H9 (cell line): ENCODE data around the gene TMEM219. TPM values are rescaled to one million over a fixed set of nuclear protein-coding genes. Genes with fewer than 3 reads are reported as not detected.

Experiments used
- DNase-seq: peaks from one replicate; pipeline ENCODE4 v3.0.0-alpha.2; 2017
- H2AFZ ChIP-seq: one replicate; pipeline ENCODE4 v1.6.1; 2013; ENCODE audit warnings: mild to moderate bottlenecking, low read length, control low read depth, moderate library complexity
- H2AK5ac ChIP-seq: 2 replicates; pipeline ENCODE4 v1.6.1; 2013; ENCODE audit warnings: low read length, control low read depth, mixed read lengths; ENCODE audit not compliant: insufficient read length
- H2BK120ac ChIP-seq: one replicate; pipeline ENCODE4 v1.6.1; 2013; ENCODE audit warnings: low read depth, mild to moderate bottlenecking, low read length, control low read depth, inconsistent platforms; ENCODE audit not compliant: poor library complexity, severe bottlenecking
- H2BK12ac ChIP-seq: 2 replicates; pipeline ENCODE4 v1.6.1; 2013; ENCODE audit warnings: low read length, control low read depth, mixed read lengths, low read depth; ENCODE audit not compliant: insufficient read length
- H2BK15ac ChIP-seq: 2 replicates; pipeline ENCODE4 v1.6.1; 2013; ENCODE audit warnings: low read depth, low read length, control low read depth
- H2BK20ac ChIP-seq: one replicate; pipeline ENCODE4 v1.6.1; 2013; ENCODE audit warnings: low read depth, mild to moderate bottlenecking, low read length, control low read depth, inconsistent platforms; ENCODE audit not compliant: poor library complexity, severe bottlenecking
- H2BK5ac ChIP-seq: 2 replicates; pipeline ENCODE4 v1.6.1; 2013; ENCODE audit warnings: low read length, control low read depth, mixed read lengths; ENCODE audit not compliant: insufficient read length
- H3K14ac ChIP-seq: 2 replicates; pipeline ENCODE4 v1.6.1; 2013; ENCODE audit warnings: low read length, control low read depth; ENCODE audit not compliant: insufficient read depth
- H3K18ac ChIP-seq: 2 replicates; pipeline ENCODE4 v1.6.1; 2013; ENCODE audit warnings: low read depth, mild to moderate bottlenecking, mixed read lengths, low read length, control low read depth; ENCODE audit not compliant: insufficient read length
- H3K23ac ChIP-seq: 2 replicates; pipeline ENCODE4 v1.6.1; 2013; ENCODE audit warnings: low read length, control low read depth, mixed read lengths, low read depth; ENCODE audit not compliant: insufficient read length
- H3K23me2 ChIP-seq: 2 replicates; pipeline ENCODE4 v1.6.1; 2013; ENCODE audit warnings: low read depth, mild to moderate bottlenecking, mixed read lengths, low read length, control low read depth; ENCODE audit not compliant: insufficient read length, poor library complexity, severe bottlenecking
- H3K27ac ChIP-seq: 2 replicates; pipeline ENCODE4 v1.5.1; 2013; ENCODE audit warnings: low read length, control low read depth, mixed read lengths, low read depth; ENCODE audit not compliant: insufficient read length
- H3K27me3 ChIP-seq: 2 replicates; pipeline ENCODE4 v1.6.1; 2013; ENCODE audit warnings: low read length, control low read depth, inconsistent platforms; ENCODE audit not compliant: insufficient read depth
- H3K4ac ChIP-seq: 2 replicates; pipeline ENCODE4 v1.6.1; 2013; ENCODE audit warnings: low read depth, mild to moderate bottlenecking, control low read depth, inconsistent platforms, low read length, moderate library complexity
- H3K4me1 ChIP-seq: 2 replicates; pipeline ENCODE4 v1.6.1; 2013; ENCODE audit warnings: low read length, control low read depth, inconsistent platforms; ENCODE audit not compliant: insufficient read depth
- H3K4me2 ChIP-seq: 2 replicates; pipeline ENCODE4 v1.6.1; 2013; ENCODE audit warnings: low read length, control low read depth, mixed read lengths; ENCODE audit not compliant: insufficient read length, insufficient read depth
- H3K56ac ChIP-seq: 2 replicates; pipeline ENCODE4 v1.6.1; 2013; ENCODE audit warnings: low read depth, mild to moderate bottlenecking, mixed read lengths, low read length, control low read depth; ENCODE audit not compliant: insufficient read length
- H3K79me1 ChIP-seq: 2 replicates; pipeline ENCODE4 v1.6.1; 2013; ENCODE audit warnings: low read depth, mild to moderate bottlenecking, moderate library complexity, low read length, control low read depth, inconsistent platforms; ENCODE audit not compliant: insufficient read depth, poor library complexity, severe bottlenecking
- H3K79me2 ChIP-seq: 2 replicates; pipeline ENCODE4 v1.6.1; 2013; ENCODE audit warnings: low read length, control low read depth, inconsistent platforms; ENCODE audit not compliant: insufficient read depth
- H3K9ac ChIP-seq: 2 replicates; pipeline ENCODE4 v1.6.1; 2013; ENCODE audit warnings: low read length, control low read depth, mixed read lengths; ENCODE audit not compliant: insufficient read length; ENCODE audit errors: extremely low read depth
- H3K9me3 ChIP-seq: one replicate; pipeline ENCODE4 v1.6.1; 2013; ENCODE audit warnings: low read depth, low read length, inconsistent platforms; ENCODE audit not compliant: control insufficient read depth
- H3T11ph ChIP-seq: one replicate; pipeline ENCODE4 v1.6.1; 2013; ENCODE audit warnings: mild to moderate bottlenecking, low read length, control low read depth, inconsistent platforms
- H4K20me1 ChIP-seq: one replicate; pipeline ENCODE4 v1.6.1; 2013; ENCODE audit not compliant: control insufficient read depth, insufficient read length, insufficient read depth
- H4K5ac ChIP-seq: 2 replicates; pipeline ENCODE4 v1.6.1; 2013; ENCODE audit warnings: low read depth, mild to moderate bottlenecking, mixed read lengths, low read length, control low read depth; ENCODE audit not compliant: insufficient read length
- H4K8ac ChIP-seq: replicated peaks from 2 replicates; pipeline ENCODE4 v1.6.1; 2013; ENCODE audit warnings: low read length, control low read depth, mixed read lengths, low read depth; ENCODE audit not compliant: insufficient read length
- H4K91ac ChIP-seq: 2 replicates; pipeline ENCODE4 v1.6.1; 2013; ENCODE audit warnings: low read depth, mild to moderate bottlenecking, moderate library complexity, mixed read lengths, low read length, control low read depth; ENCODE audit not compliant: insufficient read length
- H3K27ac Mint-ChIP-seq, 3 experiments: 2 replicates in 2 of 3; 3 replicates in 1 of 3; pipeline ENCODE4 v1.8.0; 2020 to 2021; ENCODE audit warnings: mixed read lengths in 3 of 3, mild to moderate bottlenecking in 1 of 3, moderate library complexity in 1 of 3
- H3K27me3 Mint-ChIP-seq: 2 replicates; pipeline ENCODE4 v1.8.0; 2021; ENCODE audit warnings: low read depth, mild to moderate bottlenecking, moderate library complexity, mixed read lengths
- H3K36me3 Mint-ChIP-seq, 3 experiments: 2 replicates in 2 of 3; 3 replicates in 1 of 3; pipeline ENCODE4 v1.8.0; 2020 to 2021; ENCODE audit warnings: low read depth in 3 of 3, mixed read lengths in 3 of 3; ENCODE audit not compliant: insufficient read depth in 1 of 3
- H3K4me1 Mint-ChIP-seq, 2 experiments: 2 replicates each; pipeline ENCODE4 v1.8.0; 2020; ENCODE audit warnings: mixed read lengths in 2 of 2
- H3K4me3 Mint-ChIP-seq, 2 experiments: 2 replicates in 1 of 2; 3 replicates in 1 of 2; pipeline ENCODE4 v1.8.0; 2020 to 2021; ENCODE audit warnings: mild to moderate bottlenecking in 2 of 2, mixed read lengths in 2 of 2, moderate library complexity in 1 of 2
- H3K9me3 Mint-ChIP-seq, 2 experiments: 2 replicates in 1 of 2; 3 replicates in 1 of 2; pipeline ENCODE4 v1.8.0; 2020; ENCODE audit warnings: mild to moderate bottlenecking in 2 of 2, mixed read lengths in 2 of 2, moderate library complexity in 1 of 2
- WGBS: extraction: QIAGEN DNeasy Blood & Tissue Kit; methylation state at CpG from one replicate; pipeline ENCODE4 v1.1.7; 2013; ENCODE audit warnings: missing lambda C conversion rate, low lambda C conversion rate, mixed read lengths; ENCODE audit not compliant: insufficient read length; ENCODE audit errors: extremely low coverage; 5-methylcytosine and 5-hydroxymethylcytosine counted together
- total RNA-seq: library from RNA; stranded (reverse); gene quantifications from 2 replicates; pipeline ENCODE4 v1.2.1, GENCODE V29; 2021
- TF ChIP-seq, protein P1 (sequence below): fragments of 200-600 bp; sonication (generic); conservative IDR thresholded peaks from 3 replicates; pipeline ENCODE4 v1.8.0; 2021; ENCODE audit warnings: antibody characterized with exemption, mild to moderate bottlenecking

The TMEM219 gene
- total RNA-seq, 1 experiment from 2014 or later, result 89.1 TPM

DNA sequence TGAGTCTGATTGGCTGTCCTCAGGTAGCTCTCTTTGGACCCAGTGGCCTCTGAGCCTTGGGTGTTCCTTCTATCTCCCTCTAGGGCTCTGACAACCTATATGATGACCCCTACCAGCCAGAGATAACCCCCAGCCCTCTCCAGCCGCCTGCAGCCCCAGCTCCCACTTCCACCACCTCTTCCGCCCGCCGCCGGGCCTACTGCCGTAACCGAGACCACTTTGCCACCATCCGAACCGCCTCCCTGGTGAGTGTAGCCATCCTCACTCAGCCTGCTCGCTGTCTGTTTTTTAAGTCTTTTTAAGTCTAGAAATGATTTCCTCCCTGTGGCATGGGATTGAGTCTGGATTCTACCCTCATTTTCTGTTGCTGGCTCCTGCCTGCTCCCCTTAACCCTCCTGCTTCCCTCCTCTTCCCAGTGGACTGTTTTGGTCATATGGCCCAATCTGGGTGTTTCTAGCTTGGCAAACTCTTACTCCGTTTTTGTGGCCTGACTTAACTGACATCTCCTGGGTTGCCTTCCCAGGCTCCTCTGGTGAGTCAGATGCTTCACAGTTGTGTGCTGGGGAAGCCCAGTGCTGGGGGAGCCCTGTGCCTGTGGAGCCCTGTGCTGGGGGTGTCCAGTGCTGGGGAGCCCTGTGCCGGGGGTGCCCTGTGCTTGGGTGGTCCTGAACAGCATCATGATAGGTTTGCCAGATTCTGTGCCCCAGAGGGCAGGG, 21.7 kb downstream of the TMEM219 start:
- no peak for DNase-seq
- no peak overlapping the region for H4K5ac ChIP-seq
- H3T11ph ChIP-seq, result no peak overlapping the region
- H2BK5ac ChIP-seq, result no peak overlapping the region
- H3K79me1 ChIP-seq, result no peaks in the 10 kb centered on the region
- H3K27me3 Mint-ChIP-seq, result no peaks in the 10 kb centered on the region
- H3K56ac ChIP-seq, result no peak overlapping the region
- no peaks in the 10 kb centered on the region for H3K79me2 ChIP-seq
- H2AK5ac ChIP-seq, result no peak overlapping the region
- no peaks in the 10 kb centered on the region for H3K23me2 ChIP-seq
- H3K4ac ChIP-seq, result no peak overlapping the region
- no peaks in the 10 kb centered on the region for H3K4me1 Mint-ChIP-seq
- no peak overlapping the region for H3K18ac ChIP-seq
- H3K4me2 ChIP-seq, result no peak overlapping the region
- H2BK12ac ChIP-seq, result no peak overlapping the region
- no peak overlapping the region for H3K27ac Mint-ChIP-seq
- no peaks in the 10 kb centered on the region for H3K27me3 ChIP-seq
- no peak overlapping the region for H3K14ac ChIP-seq
- peaks cover 56 to 87% (median 82%) of the 10 kb centered on the region in 3 experiments for H3K36me3 Mint-ChIP-seq
- H2AFZ ChIP-seq, result no peak overlapping the region
- TF ChIP-seq, protein P1, sequence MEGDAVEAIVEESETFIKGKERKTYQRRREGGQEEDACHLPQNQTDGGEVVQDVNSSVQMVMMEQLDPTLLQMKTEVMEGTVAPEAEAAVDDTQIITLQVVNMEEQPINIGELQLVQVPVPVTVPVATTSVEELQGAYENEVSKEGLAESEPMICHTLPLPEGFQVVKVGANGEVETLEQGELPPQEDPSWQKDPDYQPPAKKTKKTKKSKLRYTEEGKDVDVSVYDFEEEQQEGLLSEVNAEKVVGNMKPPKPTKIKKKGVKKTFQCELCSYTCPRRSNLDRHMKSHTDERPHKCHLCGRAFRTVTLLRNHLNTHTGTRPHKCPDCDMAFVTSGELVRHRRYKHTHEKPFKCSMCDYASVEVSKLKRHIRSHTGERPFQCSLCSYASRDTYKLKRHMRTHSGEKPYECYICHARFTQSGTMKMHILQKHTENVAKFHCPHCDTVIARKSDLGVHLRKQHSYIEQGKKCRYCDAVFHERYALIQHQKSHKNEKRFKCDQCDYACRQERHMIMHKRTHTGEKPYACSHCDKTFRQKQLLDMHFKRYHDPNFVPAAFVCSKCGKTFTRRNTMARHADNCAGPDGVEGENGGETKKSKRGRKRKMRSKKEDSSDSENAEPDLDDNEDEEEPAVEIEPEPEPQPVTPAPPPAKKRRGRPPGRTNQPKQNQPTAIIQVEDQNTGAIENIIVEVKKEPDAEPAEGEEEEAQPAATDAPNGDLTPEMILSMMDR, result no peak
- no peak overlapping the region for H2BK120ac ChIP-seq
- H3K23ac ChIP-seq, result no peak overlapping the region
- no peaks in the 10 kb centered on the region for H3K4me1 ChIP-seq
- no peaks in the 10 kb centered on the region for H3K9me3 ChIP-seq
- H3K9me3 Mint-ChIP-seq, result no peaks in the 10 kb centered on the region
- no peak overlapping the region for H3K27ac ChIP-seq
- H4K20me1 ChIP-seq, result no peaks in the 10 kb centered on the region
- no peak overlapping the region for H2BK20ac ChIP-seq
- no peak overlapping the region for H3K9ac ChIP-seq
- WGBS, result no CpG with 5 or more reads among the region's 12 CpGs
- H4K91ac ChIP-seq, result no peak overlapping the region
- H2BK15ac ChIP-seq, result no peak overlapping the region
- no peak overlapping the region for H3K4me3 Mint-ChIP-seq
- H4K8ac ChIP-seq, result no peak overlapping the region
